Kidney (tissue), 14 donors: ENCODE data around the gene SECISBP2L. TPM values are rescaled to one million over a fixed set of nuclear protein-coding genes. Genes with fewer than 3 reads are reported as not detected.
"Not testable (repeated sequence)": the region's sequence is repeated elsewhere in the genome, so short reads cannot be mapped to it uniquely, and the experiment has no call there.

Source experiments
- DNase-seq, 5 donors: peaks; one replicate each; pipeline ENCODE4 v3.0.0-alpha.2; 2013 to 2020
- FAIRE-seq: peaks from 2 replicates; lab custom pipeline; 2012; peaks lifted over from hg19 to GRCh38; lab: Jason Lieb, UNC
- H3K27ac ChIP-seq, 2 donors: one replicate each; pipeline ENCODE4 v1.7.0; 2013; ENCODE audit warnings: low read depth in 2 of 2, low read length in 2 of 2, inconsistent platforms in 1 of 2
- H3K27me3 ChIP-seq: one replicate; pipeline ENCODE4 v1.7.1; 2013; ENCODE audit warnings: low read length, inconsistent platforms; ENCODE audit not compliant: control insufficient read depth, insufficient read depth
- H3K36me3 ChIP-seq, 3 donors: one replicate each; pipeline versions ENCODE4 v1.7.0 to v1.7.1; 2013; ENCODE audit warnings: low read length in 3 of 3, control low read depth in 1 of 3, inconsistent platforms in 1 of 3; ENCODE audit not compliant: insufficient read depth in 3 of 3, control insufficient read depth in 2 of 3
- H3K4me1 ChIP-seq, 3 donors: one replicate each; pipeline versions ENCODE4 v1.7.0 to v1.7.1; 2013; ENCODE audit warnings: low read length in 3 of 3, inconsistent platforms in 1 of 3, low read depth in 1 of 3; ENCODE audit not compliant: control insufficient read depth in 2 of 3, insufficient read depth in 2 of 3
- H3K4me3 ChIP-seq, 3 donors: one replicate each; pipeline versions ENCODE4 v1.7.0 to v1.8.1; 2013; ENCODE audit warnings: low read length in 3 of 3, control low read depth in 1 of 3, inconsistent platforms in 1 of 3
- H3K9ac ChIP-seq, 3 donors: one replicate each; pipeline versions ENCODE4 v1.7.0 to v1.7.1; 2013; ENCODE audit warnings: low read length in 3 of 3, control low read depth in 1 of 3, inconsistent platforms in 1 of 3
- H3K9me3 ChIP-seq, 3 donors: one replicate each; pipeline versions ENCODE4 v1.7.0 to v1.7.1; 2013; ENCODE audit warnings: low read length in 3 of 3, control low read depth in 1 of 3, inconsistent platforms in 1 of 3; ENCODE audit not compliant: control insufficient read depth in 2 of 3, insufficient read depth in 1 of 3
- CTCF ChIP-seq: IDR thresholded peaks from 3 replicates; pipeline ENCODE4 v1.5.1; 2012; ENCODE audit warnings: mild to moderate bottlenecking, moderate library complexity, borderline replicate concordance; ENCODE audit not compliant: insufficient read depth; ENCODE audit errors: extremely low read depth
- intact Hi-C: fragments of 100-400 bp; cut with DNase I; formaldehyde crosslinking; loops from one replicate; pipeline ENCODE4 v1.11.1; 2022
- polyA plus RNA-seq: library from polyadenylated mRNA; stranded (reverse); fragments of 350-450 nt; fragmentation: Illumina TruSeq; extraction: RNeasy Lipid Tissue Mini Kit (QIAGEN cat#74804); gene quantifications from one replicate; pipeline ENCODE4 v1.2.3, GENCODE V29; 2014; ENCODE audit warnings: low read depth, low replicate concordance; ENCODE audit not compliant: insufficient read depth
- total RNA-seq: library from RNA; stranded (reverse); fragmentation: NEBNext Ultra II Directional; extraction: Animal tissue kit (Norgen Biotek cat#: 25700); gene quantifications from one replicate; pipeline ENCODE4 v1.2.1, GENCODE V29; 2021
- donor health status: control.
- donor health status: control.
- donor health status: control.
- donor health status: control.
- donor health status: control.
- donor health status: DM: yes; HTN: yes; CAD: no.
- donor health status: Normal renal cell carcinoma (clear cell type).

SECISBP2L gene
- total and polyA plus RNA-seq, 2 donors from 2014 or later = 10.2 to 67.0 TPM

DNA sequence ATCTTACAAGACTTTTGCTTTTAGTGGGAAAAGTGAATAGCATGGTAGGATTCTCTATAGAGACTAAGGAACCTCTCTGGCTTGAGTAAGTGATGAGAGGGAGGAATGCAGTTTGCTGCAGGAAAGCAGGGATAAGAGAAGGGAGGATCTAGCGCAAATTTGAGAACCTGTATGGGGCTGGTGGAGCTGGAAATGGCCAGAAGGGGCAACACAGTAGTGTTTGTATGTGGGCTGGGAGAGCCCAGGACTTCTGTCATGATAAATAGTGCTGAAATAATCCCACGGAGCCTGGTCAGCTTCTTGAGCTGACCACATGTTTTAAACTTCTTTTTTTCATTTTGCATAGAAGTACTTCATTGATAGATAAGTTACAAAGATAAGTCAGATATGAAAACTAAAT, 71.4 kb downstream of the SECISBP2L start:
- no peaks in the 10 kb centered on the region for H3K27me3 ChIP-seq
- H3K9me3 ChIP-seq = no peaks in the 10 kb centered on the region
- TF ChIP-seq CTCF = no peak
- no peak for FAIRE-seq
- intact Hi-C loops = no loop called here
- no peak overlapping the region for H3K4me3 ChIP-seq
- H3K27ac ChIP-seq = no peak overlapping the region
- H3K4me1 ChIP-seq = peaks cover 0 to 2% (median 0%) of the 10 kb centered on the region in 3 donors
- peak in 3 of 5 donors; percentile 20 to 61 (median 35) for DNase-seq
- H3K9ac ChIP-seq = no peak overlapping the region
- H3K36me3 ChIP-seq = no peaks in the 10 kb centered on the region

- H3K27me3 ChIP-seq = no peaks in the 10 kb centered on the region
- no peak for TF ChIP-seq CTCF
- intact Hi-C loops = no loop called here
- DNase-seq (no peak), FAIRE-seq (no peak)
- no peak overlapping the region for H3K4me3 ChIP-seq
- H3K9me3 ChIP-seq = no peaks in the 10 kb centered on the region
- no peak overlapping the region for H3K27ac ChIP-seq
- peaks cover 0 to 2% (median 0%) of the 10 kb centered on the region in 3 donors for H3K4me1 ChIP-seq
- no peaks in the 10 kb centered on the region for H3K36me3 ChIP-seq
- no peak overlapping the region for H3K9ac ChIP-seq
Measured at GRCh38 chr15:48972750-48973503, 73.3 kb downstream of the SECISBP2L start.

- intact Hi-C loops, H3K9ac ChIP-seq, H3K36me3 ChIP-seq, DNase-seq, H3K9me3 ChIP-seq, H3K27ac ChIP-seq, H3K27me3 ChIP-seq, H3K4me3 ChIP-seq, FAIRE-seq, H3K4me1 ChIP-seq: not testable (repeated sequence)
Measured at GRCh38 chr15:48970926-48971325, 75.3 kb downstream of the SECISBP2L start.

DNA sequence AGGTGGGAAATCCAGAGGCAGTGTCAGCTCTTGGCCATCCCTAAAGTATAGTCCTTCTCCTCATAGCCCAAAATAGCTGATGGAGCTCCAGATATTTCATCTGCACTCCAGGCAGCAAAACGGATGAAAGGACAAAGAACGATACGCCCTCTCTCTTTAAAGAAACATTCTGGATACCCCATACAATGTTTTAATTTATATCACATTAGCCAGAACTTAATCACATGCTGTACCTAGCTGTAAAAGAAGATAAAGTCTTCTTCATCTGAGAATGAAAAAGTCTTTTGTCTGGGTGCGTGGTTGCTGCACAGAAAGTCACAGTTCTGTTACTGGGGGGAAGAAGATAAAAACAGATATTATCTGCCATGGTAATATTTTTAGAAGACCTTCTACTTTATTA, 78.2 kb downstream of the SECISBP2L start:
- H3K27ac ChIP-seq = no peak overlapping the region
- no peak for TF ChIP-seq CTCF
- DNase-seq (no peak), FAIRE-seq (no peak)
- H3K4me3 ChIP-seq = no peak overlapping the region
- intact Hi-C loops = no loop called here
- H3K9me3 ChIP-seq = no peaks in the 10 kb centered on the region
- H3K9ac ChIP-seq = no peak overlapping the region
- peaks cover 0 to 9% (median 6%) of the 10 kb centered on the region in 3 donors for H3K4me1 ChIP-seq
- H3K36me3 ChIP-seq = no peaks in the 10 kb centered on the region
- no peaks in the 10 kb centered on the region for H3K27me3 ChIP-seq
